RKO (cell line): ENCODE results near the gene ERF.

ENCODE experiments used
- DNase-seq: peaks from one replicate; pipeline ENCODE4 v3.0.0-alpha.2; 2016; ENCODE audit warnings: low spot score

Gene ERF

GRCh38 chr19:42254850-42255765 is at the start of gene ERF:
Gene ERF, minus strand, starts transcription at chr19:42255128. Its CDS starts 129 bp downstream, at chr19:42254999.
- DNase-seq: peak; percentile 91

DNA sequence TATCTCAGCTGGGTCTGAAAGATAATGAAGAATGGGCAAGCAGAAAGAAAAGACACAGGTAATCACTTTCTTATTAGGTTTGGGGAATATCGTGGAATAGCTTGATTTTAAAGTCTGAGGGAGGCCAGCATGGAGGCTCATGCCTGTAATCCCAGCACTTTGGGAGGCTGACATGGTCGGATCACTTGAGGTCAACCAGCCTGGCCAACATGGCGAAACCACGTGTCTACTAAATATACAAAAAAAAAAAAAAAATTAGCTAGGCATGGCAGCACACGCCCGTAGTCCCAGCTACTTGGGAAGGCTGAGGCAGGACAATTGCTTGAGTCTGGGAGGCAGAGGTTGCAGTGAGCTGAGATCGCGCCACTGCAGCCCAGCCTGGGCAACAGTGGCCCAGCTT is 48.9 kb upstream of the ERF start:
- DNase-seq: no peak

DNA sequence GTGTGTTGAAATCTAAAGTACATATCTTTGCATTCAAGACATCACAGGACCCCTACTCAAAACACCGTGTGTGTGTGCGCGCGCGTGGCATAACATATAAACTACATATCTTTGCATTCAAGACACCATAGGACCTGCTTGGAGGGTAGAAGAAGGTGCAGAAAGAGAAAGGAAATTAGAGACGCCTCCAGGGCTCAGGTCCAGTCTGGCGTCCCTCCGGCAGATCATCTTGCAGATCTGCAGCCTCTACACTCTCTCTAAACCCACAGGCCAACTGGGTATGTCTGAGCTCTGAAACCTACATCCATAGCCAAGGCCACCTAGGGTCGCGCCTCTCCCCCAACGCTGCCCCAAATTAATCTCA is 48.2 kb upstream of the ERF start:
- DNase-seq: no peak

DNA sequence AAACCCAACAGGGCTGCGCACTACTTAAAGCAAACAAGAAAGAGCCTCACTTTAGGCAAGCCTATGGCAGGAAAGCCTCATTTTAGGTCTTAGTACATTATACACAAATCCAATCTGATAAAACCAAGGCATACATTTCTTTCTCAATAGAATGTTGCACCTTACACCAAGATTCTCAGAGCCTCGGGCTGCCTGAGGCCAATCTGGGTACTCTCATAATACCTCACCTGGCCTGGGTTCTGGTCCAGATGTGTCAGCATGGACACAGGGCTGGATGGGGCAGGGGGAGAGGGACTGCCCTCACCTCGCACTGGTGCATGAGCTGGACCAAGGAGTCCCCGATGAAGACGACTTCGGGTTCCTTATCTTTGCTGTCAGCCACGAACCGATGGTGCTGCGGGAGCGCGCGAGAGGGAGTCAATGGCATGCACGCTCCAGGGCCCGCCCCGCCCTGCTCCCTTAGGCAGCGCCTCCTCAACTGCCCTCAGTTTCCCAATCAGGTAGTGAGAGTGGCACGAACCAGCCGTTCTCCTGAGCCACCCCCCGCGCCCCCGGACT is 46.8 kb upstream of the ERF start, which contains the start of gene PRR19:
PRR19 (plus strand) TSS at position 487 of the 558 bp plus-strand sequence. CDS start 7,453 bp downstream, outside the sequence.
- peak; percentile 46 for DNase-seq

GRCh38 chr19:42297039-42297438 is 42.1 kb upstream of the ERF start:
- no peak for DNase-seq

- DNase-seq: peak; percentile 60
Observed at GRCh38 chr19:42295831-42296525, 41.0 kb upstream of the ERF start.

- no peak for DNase-seq
Observed at GRCh38 chr19:42295342-42295741, 40.4 kb upstream of the ERF start.

GRCh38 chr19:42294471-42295137 is 39.7 kb upstream of the ERF start:
- no peak for DNase-seq

- no peak for DNase-seq
Observed at GRCh38 chr19:42293948-42294347, 39.0 kb upstream of the ERF start.

DNA sequence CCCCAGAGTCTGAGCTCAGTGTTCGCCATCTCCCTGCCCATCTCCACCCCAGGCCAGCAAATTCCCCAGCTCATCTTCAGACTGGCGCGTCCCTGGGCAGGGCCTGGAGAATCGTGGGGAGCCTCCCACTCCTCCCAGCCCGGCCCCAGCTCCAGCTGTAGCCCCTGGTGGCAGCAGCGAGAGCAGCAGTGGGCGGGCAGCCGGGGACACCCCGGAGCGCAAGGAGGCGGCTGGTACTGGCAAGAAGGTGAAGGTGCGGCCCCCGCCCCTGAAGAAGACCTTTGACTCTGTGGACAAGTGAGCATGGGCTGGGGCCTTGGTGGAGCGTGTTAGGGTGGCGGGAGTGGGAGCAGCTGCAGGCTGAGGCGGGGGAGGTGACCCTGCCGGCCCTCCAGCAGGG is 38.6 kb upstream of the ERF start:
- no peak for DNase-seq

DNA sequence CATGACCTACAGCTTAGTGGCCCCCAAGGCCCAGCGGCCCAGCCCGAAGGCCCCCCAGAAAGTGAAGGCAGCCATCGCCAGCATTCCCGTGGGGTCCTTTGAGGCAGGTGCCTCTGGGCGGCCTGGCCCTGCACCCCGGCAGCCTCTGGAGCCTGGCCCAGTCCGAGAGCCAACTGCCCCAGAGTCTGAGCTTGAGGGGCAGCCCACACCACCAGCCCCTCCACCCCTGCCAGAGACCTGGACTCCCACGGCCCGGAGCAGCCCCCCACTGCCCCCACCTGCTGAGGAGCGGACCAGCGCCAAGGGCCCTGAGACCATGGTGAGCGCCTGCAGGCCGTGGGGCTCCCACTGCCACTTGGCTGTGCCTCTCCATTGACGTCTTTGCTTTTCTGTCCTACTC is 38.0 kb upstream of the ERF start:
- no peak for DNase-seq

- no peak for DNase-seq
Observed at GRCh38 chr19:42292042-42292960, 37.4 kb upstream of the ERF start.

GRCh38 chr19:42291435-42291810 is 36.5 kb upstream of the ERF start:
- DNase-seq: no peak

GRCh38 chr19:42290523-42291434 is 35.9 kb upstream of the ERF start:
- DNase-seq: peak; percentile 49

- no peak for DNase-seq
Observed at GRCh38 chr19:42290136-42290522, 35.2 kb upstream of the ERF start.

DNA sequence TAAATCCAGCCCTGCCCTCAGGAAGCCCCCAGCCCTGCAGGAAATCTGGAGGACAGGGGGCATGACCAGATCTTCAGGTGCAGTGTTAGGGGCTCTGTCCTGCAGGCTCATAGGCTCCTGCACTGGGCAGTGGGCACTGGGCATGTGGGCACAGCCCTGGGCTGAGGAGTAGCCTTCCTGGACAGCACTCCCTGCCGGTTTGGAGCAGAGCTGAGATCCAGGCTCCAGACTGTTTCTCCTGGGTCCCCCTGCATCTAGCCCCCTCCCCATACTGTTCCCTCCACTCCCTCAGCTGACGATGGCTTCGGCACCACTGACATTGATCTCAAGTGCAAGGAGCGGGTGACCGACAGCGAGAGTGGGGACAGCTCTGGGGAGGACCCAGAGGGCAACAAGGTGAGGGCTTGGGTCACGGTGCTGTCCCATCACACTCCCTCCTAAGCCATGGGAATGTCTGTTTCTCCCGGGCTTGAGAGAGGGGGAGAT is 34.7 kb upstream of the ERF start:
- no peak for DNase-seq

DNA sequence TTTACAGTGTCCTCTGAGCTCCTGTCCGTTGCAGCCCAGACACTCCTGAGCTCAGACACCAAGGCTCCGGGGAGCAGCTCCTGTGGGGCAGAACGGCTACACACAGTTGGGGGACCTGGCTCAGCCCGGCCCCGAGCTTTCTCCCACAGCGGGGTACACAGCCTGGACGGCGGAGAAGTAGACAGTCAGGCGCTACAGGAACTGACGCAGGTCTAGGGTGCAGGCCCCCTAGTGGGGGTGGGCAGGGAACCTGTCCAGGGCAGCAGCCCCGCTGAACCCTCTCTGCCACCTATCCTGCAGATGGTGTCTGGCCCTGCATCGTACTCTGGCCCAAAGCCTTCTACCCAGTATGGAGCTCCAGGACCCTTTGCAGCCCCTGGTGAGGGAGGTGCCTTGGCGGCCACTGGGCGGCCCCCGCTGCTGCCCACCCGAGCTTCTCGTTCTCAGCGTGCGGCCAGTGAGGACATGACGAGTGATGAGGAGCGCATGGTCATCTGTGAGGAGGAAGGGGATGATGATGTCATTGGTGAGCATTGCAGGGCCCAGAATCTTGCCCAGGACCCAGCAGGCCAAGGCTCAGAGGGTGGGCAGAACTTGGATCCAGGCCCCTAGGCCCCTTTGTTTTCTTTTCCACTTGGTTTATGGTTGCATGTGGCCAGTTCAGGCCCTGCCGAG is 34.1 kb upstream of the ERF start:
- no peak for DNase-seq

GRCh38 chr19:42288387-42288786 is 33.5 kb upstream of the ERF start:
- DNase-seq: no peak

GRCh38 chr19:42287827-42288107 is 32.8 kb upstream of the ERF start:
- no peak for DNase-seq
